Smooth muscle cell (in vitro differentiated cells): ENCODE data around the gene CBL. TPM values are rescaled to one million over a fixed set of nuclear protein-coding genes. Genes with fewer than 3 reads are reported as not detected.

Experiments
- DNase-seq: peaks from one replicate; lab custom pipeline; 2025; ENCODE audit not compliant: unreplicated experiment; lab: John Stamatoyannopoulos, UW
- H2AFZ ChIP-seq: fragments of 200-600 bp; sonication (generic); 2 replicates; pipeline ENCODE4 v1.6.0; 2016; ENCODE audit warnings: antibody characterized with exemption, low read depth, mild to moderate bottlenecking
- H3F3A ChIP-seq: fragments of 200-600 bp; sonication (generic); 2 replicates; pipeline ENCODE4 v1.6.0; 2017; ENCODE audit warnings: antibody characterized with exemption, low read depth
- H3K27ac ChIP-seq: fragments of 200-600 bp; sonication (generic); 2 replicates; pipeline ENCODE4 v1.5.1; 2016; ENCODE audit warnings: low read depth, mild to moderate bottlenecking
- H3K27me3 ChIP-seq: fragments of 200-600 bp; sonication (generic); 2 replicates; pipeline ENCODE4 v1.6.1; 2016; ENCODE audit warnings: low read depth, mild to moderate bottlenecking
- H3K36me3 ChIP-seq: fragments of 200-600 bp; sonication (generic); 2 replicates; pipeline ENCODE4 v1.5.1; 2016; ENCODE audit warnings: low read depth
- H3K4me1 ChIP-seq: fragments of 200-600 bp; sonication (generic); 2 replicates; pipeline ENCODE4 v1.5.1; 2016; ENCODE audit warnings: low read depth
- H3K4me2 ChIP-seq: fragments of 200-600 bp; sonication (generic); 2 replicates; pipeline ENCODE4 v1.6.0; 2016; ENCODE audit warnings: mild to moderate bottlenecking
- H3K4me3 ChIP-seq: fragments of 200-600 bp; sonication (generic); 2 replicates; pipeline ENCODE4 v1.5.1; 2016; ENCODE audit warnings: mild to moderate bottlenecking
- H3K79me2 ChIP-seq: fragments of 200-600 bp; sonication (generic); 2 replicates; pipeline ENCODE4 v1.6.0; 2016; ENCODE audit warnings: low read depth, mild to moderate bottlenecking
- H3K9ac ChIP-seq: fragments of 200-600 bp; sonication (generic); 2 replicates; pipeline ENCODE4 v1.6.0; 2016; ENCODE audit warnings: low read depth
- H3K9me3 ChIP-seq: fragments of 200-600 bp; sonication (generic); replicated peaks from 2 replicates; pipeline ENCODE4 v1.5.1; 2016; ENCODE audit warnings: low read depth
- H4K20me1 ChIP-seq: fragments of 200-600 bp; sonication (generic); 2 replicates; pipeline ENCODE4 v1.6.0; 2016; ENCODE audit warnings: low read depth
- WGBS: methylation state at CpG from one replicate; pipeline ENCODE4 v1.1.7; 2016; ENCODE audit warnings: low lambda C conversion rate; 5-methylcytosine and 5-hydroxymethylcytosine counted together
- microRNA-seq: library from miRNA; unstranded; fragments of <30 nt; microRNA quantifications from one replicate; pipeline ENCODE4, GENCODE V29; 2016; ENCODE audit warnings: borderline number of aligned reads
- polyA plus RNA-seq: library from polyadenylated mRNA; unstranded; fragments of >200 nt; fragmentation: Nextera tagmentation; extraction: Ambion mirVana; gene quantifications from 2 replicates; pipeline ENCODE4 v1.2.1, GENCODE V29; 2016
- small RNA-seq: library from RNA; depleted of rRNA; stranded (forward); fragments of <200 nt; gene quantifications from one replicate; pipeline ENCODE3, GENCODE V24; 2014
- total RNA-seq: library from RNA; depleted of rRNA; stranded (reverse); fragments of >200 nt; gene quantifications from 2 replicates; pipeline ENCODE4 v1.2.3, GENCODE V29; 2014
- TF ChIP-seq, protein P1 (sequence below): fragments of 200-600 bp; sonication (generic); IDR thresholded peaks from 2 replicates; pipeline ENCODE4 v1.5.1; 2017; ENCODE audit warnings: borderline replicate concordance, mild to moderate bottlenecking, antibody characterized with exemption; ENCODE audit not compliant: insufficient read depth, poor library complexity, severe bottlenecking

Gene CBL
- total and polyA plus RNA-seq, 2 experiments from 2014 or later, result 5.0 to 18.9 TPM

DNA sequence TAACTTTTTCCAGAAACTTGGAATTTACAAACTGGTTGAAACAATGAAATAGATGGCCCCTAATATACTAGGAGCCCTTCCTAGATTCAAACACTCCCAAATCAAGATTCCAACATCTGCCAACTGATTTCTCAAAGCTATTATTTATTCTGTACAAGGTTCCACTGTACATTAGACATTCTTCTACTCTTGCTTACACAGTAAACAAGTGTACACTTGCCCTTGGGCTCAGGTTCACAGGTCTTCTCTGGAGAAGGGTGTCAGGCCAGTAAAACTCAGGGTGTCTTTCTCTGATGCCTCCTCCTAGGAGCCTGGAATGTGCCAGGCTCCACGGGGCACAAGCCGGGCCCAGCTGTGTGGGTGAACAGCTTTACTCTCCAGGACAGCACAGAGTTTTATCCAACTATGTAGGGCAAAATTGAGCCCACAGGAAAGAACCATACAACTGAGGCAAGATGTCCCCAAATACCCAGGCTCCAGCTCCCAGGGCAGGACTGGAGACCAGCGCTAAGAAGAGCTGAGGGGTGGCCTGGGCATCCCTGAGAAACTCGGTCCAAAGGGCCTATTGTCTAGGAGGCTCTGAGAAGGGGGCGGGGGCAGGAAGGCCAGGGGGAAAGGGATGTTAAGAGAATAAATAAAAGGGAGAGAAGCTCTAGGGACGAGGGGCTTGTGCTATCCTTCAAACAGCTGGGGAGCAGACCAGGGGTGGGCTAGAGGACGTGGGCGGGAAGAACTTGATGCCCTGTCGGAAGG lies 149.1 kb downstream of the CBL start:
- H3K36me3 ChIP-seq, result no peaks in the 10 kb centered on the region
- peaks cover 15% of the 10 kb centered on the region for H3K4me1 ChIP-seq
- WGBS, result 85% methylated on average over 9 of the region's 9 CpGs
- H3K27ac ChIP-seq, result no peak overlapping the region
- TF ChIP-seq, protein P1, sequence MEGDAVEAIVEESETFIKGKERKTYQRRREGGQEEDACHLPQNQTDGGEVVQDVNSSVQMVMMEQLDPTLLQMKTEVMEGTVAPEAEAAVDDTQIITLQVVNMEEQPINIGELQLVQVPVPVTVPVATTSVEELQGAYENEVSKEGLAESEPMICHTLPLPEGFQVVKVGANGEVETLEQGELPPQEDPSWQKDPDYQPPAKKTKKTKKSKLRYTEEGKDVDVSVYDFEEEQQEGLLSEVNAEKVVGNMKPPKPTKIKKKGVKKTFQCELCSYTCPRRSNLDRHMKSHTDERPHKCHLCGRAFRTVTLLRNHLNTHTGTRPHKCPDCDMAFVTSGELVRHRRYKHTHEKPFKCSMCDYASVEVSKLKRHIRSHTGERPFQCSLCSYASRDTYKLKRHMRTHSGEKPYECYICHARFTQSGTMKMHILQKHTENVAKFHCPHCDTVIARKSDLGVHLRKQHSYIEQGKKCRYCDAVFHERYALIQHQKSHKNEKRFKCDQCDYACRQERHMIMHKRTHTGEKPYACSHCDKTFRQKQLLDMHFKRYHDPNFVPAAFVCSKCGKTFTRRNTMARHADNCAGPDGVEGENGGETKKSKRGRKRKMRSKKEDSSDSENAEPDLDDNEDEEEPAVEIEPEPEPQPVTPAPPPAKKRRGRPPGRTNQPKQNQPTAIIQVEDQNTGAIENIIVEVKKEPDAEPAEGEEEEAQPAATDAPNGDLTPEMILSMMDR, result no peak
- no peak for DNase-seq
- no peaks in the 10 kb centered on the region for H3K79me2 ChIP-seq
- H3K4me2 ChIP-seq, result no peak overlapping the region
- no peaks in the 10 kb centered on the region for H4K20me1 ChIP-seq
- H2AFZ ChIP-seq, result no peak overlapping the region
- no peak overlapping the region for H3K4me3 ChIP-seq
- no peaks in the 10 kb centered on the region for H3F3A ChIP-seq
- H3K9ac ChIP-seq, result no peak overlapping the region
- no peaks in the 10 kb centered on the region for H3K9me3 ChIP-seq
- H3K27me3 ChIP-seq, result no peaks in the 10 kb centered on the region

DNA sequence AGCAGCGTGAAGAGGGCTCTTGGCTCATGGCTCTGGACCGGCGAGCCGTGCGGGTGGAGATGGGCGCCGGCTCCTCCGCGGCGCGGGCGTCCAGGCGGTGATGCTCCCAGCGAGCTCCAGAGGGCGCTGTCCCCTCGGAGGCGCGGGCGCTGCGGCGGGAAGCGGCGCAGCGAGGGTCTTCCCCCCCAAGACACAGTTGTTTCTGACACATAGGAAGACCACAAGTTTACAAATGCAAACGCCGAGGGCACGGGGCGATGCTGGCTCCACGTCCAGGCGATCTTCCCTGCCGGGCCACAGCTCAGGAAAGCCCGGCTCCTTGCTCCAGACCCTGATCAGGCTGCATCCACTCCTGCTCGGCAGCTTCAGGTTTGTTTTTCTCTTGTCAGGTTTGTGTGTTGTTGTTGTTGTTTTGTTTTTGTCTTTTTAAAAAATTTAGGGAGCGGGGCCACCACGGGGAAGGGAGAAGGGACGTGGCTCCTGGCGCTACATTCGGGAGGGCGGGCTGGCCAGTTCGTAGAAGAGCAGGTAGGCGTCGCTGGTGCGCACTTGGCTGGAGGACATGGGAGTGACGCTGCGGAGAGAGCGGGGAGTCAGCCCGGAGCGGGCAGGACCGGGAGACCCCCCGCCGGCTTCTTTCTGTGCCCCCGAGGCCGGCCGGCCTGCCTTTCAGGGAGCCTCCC lies 150.4 kb downstream of the CBL start:
- peak overlapping the region; percentile 100 for H2AFZ ChIP-seq
- WGBS, result 1% methylated on average over 49 of the region's 54 CpGs
- no peak overlapping the region for H3K27ac ChIP-seq
- H3F3A ChIP-seq, result no peaks in the 10 kb centered on the region
- no peaks in the 10 kb centered on the region for H4K20me1 ChIP-seq
- peak; percentile 49 for DNase-seq
- peak overlapping the region; percentile 78 for H3K9ac ChIP-seq
- no peaks in the 10 kb centered on the region for H3K79me2 ChIP-seq
- H3K4me1 ChIP-seq, result peaks cover 23% of the 10 kb centered on the region
- no peaks in the 10 kb centered on the region for H3K9me3 ChIP-seq
- peak overlapping the region; percentile 100 for H3K4me2 ChIP-seq
- no peaks in the 10 kb centered on the region for H3K27me3 ChIP-seq
- H3K36me3 ChIP-seq, result no peaks in the 10 kb centered on the region
- TF ChIP-seq, protein P1, result peak; percentile 85
- peak overlapping the region; percentile 79 for H3K4me3 ChIP-seq

DNA sequence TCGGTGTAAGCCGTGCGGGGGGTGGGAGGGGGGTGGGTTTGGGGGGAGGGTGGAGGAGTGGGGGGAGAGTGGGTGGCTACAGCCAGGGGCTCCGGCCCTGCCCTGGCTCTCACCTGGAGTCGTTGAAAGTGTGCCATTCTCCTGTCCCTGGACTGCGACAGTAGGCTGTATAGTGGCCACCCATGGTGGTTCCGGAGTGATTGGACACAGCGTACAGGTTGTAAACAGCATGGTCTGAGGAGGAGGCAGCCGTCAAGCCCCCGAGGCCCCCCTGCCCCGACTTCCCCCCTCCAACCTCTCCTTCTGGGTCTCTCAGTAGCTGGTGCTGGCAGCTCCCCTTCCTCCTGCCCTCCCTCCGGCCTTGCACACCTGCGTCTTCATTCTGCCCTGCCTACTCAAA lies 150.9 kb downstream of the CBL start:
- TF ChIP-seq, protein P1, result no peak
- Histone ChIP-seq H3K9me3 (no peaks in the 10 kb centered on the region), H3K9ac (no peak overlapping the region), H3F3A (no peaks in the 10 kb centered on the region), H2AFZ (no peak overlapping the region), H4K20me1 (no peaks in the 10 kb centered on the region), H3K4me3 (peak overlapping the region; percentile 79), H3K4me1 (peaks cover 29% of the 10 kb centered on the region), H3K27me3 (no peaks in the 10 kb centered on the region), H3K36me3 (no peaks in the 10 kb centered on the region), H3K27ac (no peak overlapping the region), H3K79me2 (no peaks in the 10 kb centered on the region), H3K4me2 (peak overlapping the region; percentile 100)
- WGBS, result 77% methylated on average over 7 of the region's 13 CpGs
- no peak for DNase-seq

Small RNA genes lying within 50 kb of the gene (microRNA-seq; reads per million reads assigned to microRNA genes)
- gene MIR6756, result not detected

Small RNA genes lying within 50 kb of the gene (small RNA-seq; reads per million reads assigned to genes)
- gene RF01225 (not detected), gene RNU6-262P (not detected)

Other genes with a start within 250 kb of the CBL start
- gene FOXR1, start 234.6 kb upstream of the CBL start, total RNA-seq, result not detected in 2 replicates
- not detected in 2 replicates for gene FOXR1, start 234.6 kb upstream of the CBL start, polyA plus RNA-seq
- 14.9 and 17.8 TPM in 2 replicates for gene CENATAC, start 208.2 kb upstream of the CBL start, total RNA-seq
- 5.3 and 20.9 TPM in 2 replicates for gene CENATAC, start 208.2 kb upstream of the CBL start, polyA plus RNA-seq
- gene RPS25, start 188.0 kb upstream of the CBL start, total RNA-seq, result 1,510 and 1,616 TPM in 2 replicates
- 975 and 1,078 TPM in 2 replicates for gene RPS25, start 188.0 kb upstream of the CBL start, polyA plus RNA-seq
- 55.2 and 103 TPM in 2 replicates for gene TRAPPC4, start 187.6 kb upstream of the CBL start, total RNA-seq
- gene TRAPPC4, start 187.6 kb upstream of the CBL start, polyA plus RNA-seq, result 157 and 168 TPM in 2 replicates
- 17.5 and 22.3 TPM in 2 replicates for gene SLC37A4, start 175.5 kb upstream of the CBL start, total RNA-seq
- 22.8 and 28.9 TPM in 2 replicates for gene SLC37A4, start 175.5 kb upstream of the CBL start, polyA plus RNA-seq
- gene HYOU1, start 149.1 kb upstream of the CBL start, total RNA-seq, result 98.1 and 122 TPM in 2 replicates
- 79.8 and 90.4 TPM in 2 replicates for gene HYOU1, start 149.1 kb upstream of the CBL start, polyA plus RNA-seq
- 32.3 and 33.8 TPM in 2 replicates for gene VPS11, start 138.5 kb upstream of the CBL start, total RNA-seq
- gene VPS11, start 138.5 kb upstream of the CBL start, polyA plus RNA-seq, result 33.1 and 38.7 TPM in 2 replicates
- gene HMBS, start 121.5 kb upstream of the CBL start, total RNA-seq, result 13.9 and 33.7 TPM in 2 replicates
- 39.9 and 43.4 TPM in 2 replicates for gene HMBS, start 121.5 kb upstream of the CBL start, polyA plus RNA-seq
- 26.2 and 40.5 TPM in 2 replicates for gene DPAGT1, start 104.5 kb upstream of the CBL start, total RNA-seq
- 68.1 and 73.7 TPM in 2 replicates for gene DPAGT1, start 104.5 kb upstream of the CBL start, polyA plus RNA-seq
- gene C2CD2L, start 99.0 kb upstream of the CBL start, total RNA-seq, result 4.8 and 10.6 TPM in 2 replicates
- gene C2CD2L, start 99.0 kb upstream of the CBL start, polyA plus RNA-seq, result 7.2 and 9.2 TPM in 2 replicates
- 17.3 and 18.6 TPM in 2 replicates for gene HINFP, start 84.8 kb upstream of the CBL start, total RNA-seq
- 11.2 and 15.6 TPM in 2 replicates for gene HINFP, start 84.8 kb upstream of the CBL start, polyA plus RNA-seq
- gene ABCG4, start 57.3 kb upstream of the CBL start, total RNA-seq, result 0.76 and 0.85 TPM in 2 replicates
- 2.0 and 2.1 TPM in 2 replicates for gene ABCG4, start 57.3 kb upstream of the CBL start, polyA plus RNA-seq
- gene NLRX1, start 37.6 kb upstream of the CBL start, total RNA-seq, result 10.6 and 13.0 TPM in 2 replicates
- gene NLRX1, start 37.6 kb upstream of the CBL start, polyA plus RNA-seq, result 16.8 and 18.7 TPM in 2 replicates
- not detected in 2 replicates for gene NHERF4, start 20.9 kb upstream of the CBL start, total RNA-seq
- 0.34 and 0.39 TPM in 2 replicates for gene NHERF4, start 20.9 kb upstream of the CBL start, polyA plus RNA-seq
- gene MCAM, start 110.8 kb downstream of the CBL start, total RNA-seq, result 138 and 160 TPM in 2 replicates
- 30.7 and 32.1 TPM in 2 replicates for gene MCAM, start 110.8 kb downstream of the CBL start, polyA plus RNA-seq
- 14.6 and 16.1 TPM in 2 replicates for gene RNF26, start 128.2 kb downstream of the CBL start, total RNA-seq
- 53.3 and 63.1 TPM in 2 replicates for gene RNF26, start 128.2 kb downstream of the CBL start, polyA plus RNA-seq
- gene C1QTNF5, start 134.5 kb downstream of the CBL start, total RNA-seq, result 1.4 and 7.0 TPM in 2 replicates
- gene C1QTNF5, start 134.5 kb downstream of the CBL start, polyA plus RNA-seq, result 5.2 and 7.2 TPM in 2 replicates
- not detected in 2 replicates for gene MFRP, start 140.4 kb downstream of the CBL start, total RNA-seq
- gene MFRP, start 140.4 kb downstream of the CBL start, polyA plus RNA-seq, result not detected in 2 replicates
- 1.4 and 1.8 TPM in 2 replicates for gene USP2, start 175.4 kb downstream of the CBL start, total RNA-seq
- 0.25 and 2.5 TPM in 2 replicates for gene USP2, start 175.4 kb downstream of the CBL start, polyA plus RNA-seq
- gene THY1, start 216.8 kb downstream of the CBL start, total RNA-seq, result 266 and 297 TPM in 2 replicates
- gene THY1, start 216.8 kb downstream of the CBL start, polyA plus RNA-seq, result 411 and 614 TPM in 2 replicates